ENCODE measurements around the gene XPOT.

Gene XPOT

DNA sequence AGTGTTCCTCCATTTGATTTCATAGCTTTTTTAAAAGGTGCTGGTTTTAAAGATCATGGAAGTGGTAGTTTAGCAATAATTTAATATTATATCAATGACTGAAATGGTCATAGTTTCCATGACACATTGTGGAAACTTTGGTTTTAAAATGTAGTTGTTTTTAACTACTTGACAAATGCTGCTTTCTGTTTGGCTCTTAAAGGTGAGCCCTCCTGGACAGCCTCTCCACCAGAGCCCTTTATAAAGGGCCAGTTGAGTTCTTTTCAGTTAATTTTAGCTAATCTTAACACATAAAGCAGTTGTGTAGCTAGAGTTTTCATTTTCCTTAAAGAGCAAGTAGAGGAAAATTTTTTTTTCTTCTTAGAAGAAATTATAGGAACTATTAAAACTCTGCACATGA lies 14.0 kb downstream of the XPOT start:
- TF ChIP-seq CTCF (IDR thresholded peaks at IDR 0.05; ENCODE audit: low read depth, low read length, missing control alignments): no peak
- DNase-seq (ENCODE audit: extremely low read depth, low read depth): no peak
- H3K4me3 ChIP-seq (replicated peaks; ENCODE audit: low read depth, low read length): no peak overlapping the region

DNA sequence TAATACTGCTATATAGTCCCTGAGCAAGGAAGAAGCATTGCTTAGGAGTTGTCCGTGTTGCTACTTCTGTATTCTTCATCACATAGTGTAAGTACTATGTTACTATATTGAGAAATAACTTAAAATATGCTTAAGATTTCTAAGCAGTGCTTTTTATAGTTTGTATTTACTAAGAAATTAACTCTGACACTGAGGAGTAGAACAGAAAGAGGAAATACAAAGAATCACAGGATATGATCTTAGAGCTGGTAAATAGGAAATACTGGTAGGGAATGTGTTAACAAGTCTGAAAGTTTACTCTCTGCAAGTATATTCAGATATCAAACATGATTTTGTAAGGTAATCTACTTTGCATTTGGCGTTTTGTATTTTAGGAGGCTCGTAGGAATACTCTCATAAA lies 15.5 kb downstream of the XPOT start:
- TF ChIP-seq CTCF (IDR thresholded peaks at IDR 0.05; ENCODE audit: low read depth, low read length, missing control alignments): no peak
- H3K4me3 ChIP-seq (replicated peaks; ENCODE audit: low read depth, low read length): no peak overlapping the region
- no peak for DNase-seq (ENCODE audit: extremely low read depth, low read depth)

- no peak for DNase-seq (ENCODE audit: extremely low read depth, low read depth)
- no peak for TF ChIP-seq CTCF (IDR thresholded peaks at IDR 0.05; ENCODE audit: low read depth, low read length, missing control alignments)
- no peak overlapping the region for H3K4me3 ChIP-seq (replicated peaks; ENCODE audit: low read depth, low read length)
These were observed 23.8 kb downstream of the XPOT start for GRCh38 chr12:64427988-64428387.

DNA sequence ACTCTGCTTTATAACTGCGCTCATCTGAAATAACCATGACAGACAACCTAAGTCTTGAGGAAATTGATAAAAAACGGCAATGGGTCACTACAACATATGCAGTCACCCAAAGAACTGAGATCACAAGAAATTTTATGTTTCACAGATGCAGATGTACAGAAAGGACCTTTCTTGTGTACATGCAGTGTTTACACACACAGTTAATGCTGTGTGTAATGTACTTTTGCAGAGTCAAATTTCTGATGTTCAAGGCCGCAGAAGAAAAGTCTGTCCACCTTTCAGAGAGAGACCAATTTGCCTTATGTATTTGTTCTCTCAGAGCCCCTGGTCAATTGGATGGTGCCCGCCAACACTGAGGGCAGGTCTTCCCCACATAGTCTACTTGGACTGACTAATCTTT lies 24.8 kb downstream of the XPOT start:
- no peak for DNase-seq (ENCODE audit: extremely low read depth, low read depth)
- H3K4me3 ChIP-seq (replicated peaks; ENCODE audit: low read depth, low read length): no peak overlapping the region

GRCh38 chr12:64430886-64431285 lies 26.7 kb downstream of the XPOT start:
- H3K4me3 ChIP-seq (replicated peaks; ENCODE audit: low read depth, low read length): no peak overlapping the region
- DNase-seq (ENCODE audit: extremely low read depth, low read depth): no peak
- TF ChIP-seq CTCF (IDR thresholded peaks at IDR 0.05; ENCODE audit: low read depth, low read length, missing control alignments): no peak

More for the DNA sequence above, 24.8 kb downstream of the XPOT start:
- TF ChIP-seq CTCF (IDR thresholded peaks at IDR 0.05; ENCODE audit: low read depth, low read length, missing control alignments): no peak

DNA sequence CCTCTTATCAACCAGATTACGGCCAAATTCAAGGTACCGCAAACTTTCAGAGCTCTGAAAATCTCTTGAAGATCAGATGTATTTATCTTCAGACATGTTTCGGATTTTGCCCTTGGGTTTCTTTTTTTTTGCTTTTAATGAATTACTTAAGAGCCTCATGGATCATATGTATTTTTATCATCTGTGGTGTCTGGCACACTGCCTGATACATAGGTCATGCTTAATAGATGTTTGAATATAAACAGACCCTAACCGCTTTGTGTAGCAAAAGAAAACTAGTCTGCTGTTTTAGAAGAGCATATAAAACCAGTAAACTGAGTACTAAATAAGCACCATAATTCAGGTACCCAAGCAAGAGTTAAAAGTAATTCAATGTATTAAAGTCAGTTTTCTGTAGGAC lies 27.6 kb downstream of the XPOT start:
- TF ChIP-seq CTCF (IDR thresholded peaks at IDR 0.05; ENCODE audit: low read depth, low read length, missing control alignments): no peak
- H3K4me3 ChIP-seq (replicated peaks; ENCODE audit: low read depth, low read length): no peak overlapping the region
- no peak for DNase-seq (ENCODE audit: extremely low read depth, low read depth)

GRCh38 chr12:64433915-64434314 lies 29.7 kb downstream of the XPOT start:
- no peak for TF ChIP-seq CTCF (IDR thresholded peaks at IDR 0.05; ENCODE audit: low read depth, low read length, missing control alignments)
- no peak for DNase-seq (ENCODE audit: extremely low read depth, low read depth)

More at GRCh38 chr12:64433915-64434314, 29.7 kb downstream of the XPOT start:
- no peak overlapping the region for H3K4me3 ChIP-seq (replicated peaks; ENCODE audit: low read depth, low read length)

Data from HFF-Myc (cell line).